GM18505 (cell line): ENCODE measurements around the gene TPRKB.
"Not testable (repeated sequence)": the region's sequence is repeated elsewhere in the genome, so short reads cannot be mapped to it uniquely, and the experiment has no call there.

ENCODE experiments used
- ATAC-seq: cut with Tn5 transposase; IDR thresholded peaks from one replicate; pipeline ENCODE4 v1.9.1; 2021; ENCODE audit not compliant: unreplicated experiment
- POLR2A ChIP-seq: IDR thresholded peaks from 4 replicates; pipeline ENCODE4 v1.6.1; 2011; ENCODE audit warnings: borderline replicate concordance; ENCODE audit not compliant: insufficient read depth, insufficient read length; ENCODE audit errors: extremely low read depth

The TPRKB gene

GRCh38 chr2:73717251-73717606, 19.9 kb downstream of the TPRKB start:
- no peak for ATAC-seq
- TF ChIP-seq POLR2A = no peak

- no peak for ATAC-seq
- no peak for TF ChIP-seq POLR2A
Measured at GRCh38 chr2:73716543-73717250, 20.4 kb downstream of the TPRKB start.

DNA sequence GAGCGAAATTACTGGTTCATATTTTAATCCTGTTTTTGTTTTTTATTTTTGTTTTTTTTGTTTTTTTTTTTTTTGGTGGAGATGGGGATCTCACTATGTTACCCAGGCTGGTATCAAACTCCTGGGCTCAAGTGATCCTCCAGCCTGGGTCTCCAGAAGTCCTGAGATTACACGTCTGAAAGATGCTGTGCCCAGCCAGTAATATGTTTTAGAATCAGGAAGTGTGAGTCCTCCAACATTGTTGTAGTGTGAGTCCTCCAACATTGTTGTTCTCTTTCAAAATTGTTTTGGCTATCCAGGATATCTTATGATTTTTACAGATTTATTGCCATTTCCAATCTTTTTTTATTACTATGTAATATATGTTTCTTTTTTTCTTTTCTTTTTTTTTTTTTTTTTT, 23.1 kb downstream of the TPRKB start:
- no peak for ATAC-seq
- TF ChIP-seq POLR2A = no peak

- no peak for TF ChIP-seq POLR2A
- ATAC-seq = no peak
Measured at GRCh38 chr2:73708527-73708926, 28.6 kb downstream of the TPRKB start.

GRCh38 chr2:73707636-73708035, 29.5 kb downstream of the TPRKB start:
- no peak for TF ChIP-seq POLR2A
- ATAC-seq = no peak

GRCh38 chr2:73707058-73707457, 30.1 kb downstream of the TPRKB start:
- TF ChIP-seq POLR2A = no peak
- ATAC-seq = no peak

- no peak for ATAC-seq
- TF ChIP-seq POLR2A = no peak
Measured at GRCh38 chr2:73705091-73705490, 32.1 kb downstream of the TPRKB start.

DNA sequence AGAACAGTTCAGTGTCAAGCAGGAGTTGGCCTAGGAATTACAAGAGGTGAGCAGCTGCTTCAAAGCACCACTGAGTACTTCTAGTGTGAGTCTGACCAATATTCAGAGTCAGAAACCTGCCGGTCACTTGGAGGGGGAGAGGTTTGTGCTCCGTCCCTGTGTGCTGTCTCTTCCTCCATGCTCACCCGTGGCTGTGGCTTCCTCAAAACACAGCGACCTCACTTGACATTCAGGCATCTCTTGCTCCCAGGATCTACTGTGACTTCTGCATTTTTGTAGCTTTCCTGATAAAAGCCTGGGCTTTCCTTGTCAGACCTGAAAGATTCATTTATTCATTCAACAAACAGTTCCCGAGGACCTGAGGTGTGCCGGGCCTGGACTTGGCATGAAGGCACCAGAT, 32.9 kb downstream of the TPRKB start:
- no peak for ATAC-seq
- TF ChIP-seq POLR2A = no peak

DNA sequence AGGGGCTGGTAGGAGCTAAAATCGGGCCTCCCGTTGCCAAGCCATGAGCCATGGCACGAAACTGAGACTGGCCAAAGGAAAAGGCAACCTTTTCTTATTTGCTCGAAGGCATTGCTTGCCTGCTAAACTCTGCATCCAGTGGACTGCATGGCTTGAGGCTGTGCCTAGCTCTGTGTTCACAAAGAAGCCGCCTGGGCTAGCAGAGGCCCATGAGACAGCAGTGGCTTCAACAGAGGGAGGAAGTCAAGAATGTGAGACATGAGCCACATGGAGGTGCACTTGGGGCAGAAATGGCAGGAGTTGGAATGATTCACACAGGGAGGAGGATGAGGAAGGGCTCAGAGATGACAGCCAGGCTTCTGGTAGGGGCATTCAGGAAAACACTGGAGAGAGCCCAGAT, 33.5 kb downstream of the TPRKB start:
- no peak for ATAC-seq
- no peak for TF ChIP-seq POLR2A

DNA sequence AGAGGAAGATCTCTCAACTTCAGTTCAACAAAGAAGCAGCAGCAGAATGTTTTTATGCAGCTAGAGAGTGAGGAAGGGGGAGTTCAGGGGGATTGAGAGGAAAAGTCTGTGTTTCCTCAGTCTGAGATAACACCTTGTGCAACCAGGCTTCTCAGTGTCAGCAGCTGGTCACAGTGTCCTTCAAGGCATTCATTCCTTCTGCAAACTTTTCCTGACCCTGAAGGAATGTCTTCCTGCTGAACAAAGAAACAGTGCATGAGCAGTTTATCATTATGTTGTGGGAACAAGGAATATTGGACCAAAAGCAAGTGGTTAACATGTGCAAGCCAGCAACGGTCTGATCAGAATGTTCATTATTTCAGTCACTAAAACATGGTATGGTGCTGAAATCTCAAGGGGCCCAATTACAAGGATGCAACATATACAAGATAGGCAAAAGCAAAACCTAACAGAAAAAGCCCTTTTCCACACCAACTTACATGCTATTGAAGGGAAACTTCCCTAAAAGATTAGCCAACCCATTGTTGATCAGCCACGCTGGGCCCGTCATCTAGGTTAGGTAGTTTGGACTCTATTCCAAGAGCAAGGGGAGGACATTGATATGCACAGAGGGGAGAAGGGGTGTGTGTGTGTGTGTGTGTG, 34.2 kb downstream of the TPRKB start:
- not testable (repeated sequence) for ATAC-seq

DNA sequence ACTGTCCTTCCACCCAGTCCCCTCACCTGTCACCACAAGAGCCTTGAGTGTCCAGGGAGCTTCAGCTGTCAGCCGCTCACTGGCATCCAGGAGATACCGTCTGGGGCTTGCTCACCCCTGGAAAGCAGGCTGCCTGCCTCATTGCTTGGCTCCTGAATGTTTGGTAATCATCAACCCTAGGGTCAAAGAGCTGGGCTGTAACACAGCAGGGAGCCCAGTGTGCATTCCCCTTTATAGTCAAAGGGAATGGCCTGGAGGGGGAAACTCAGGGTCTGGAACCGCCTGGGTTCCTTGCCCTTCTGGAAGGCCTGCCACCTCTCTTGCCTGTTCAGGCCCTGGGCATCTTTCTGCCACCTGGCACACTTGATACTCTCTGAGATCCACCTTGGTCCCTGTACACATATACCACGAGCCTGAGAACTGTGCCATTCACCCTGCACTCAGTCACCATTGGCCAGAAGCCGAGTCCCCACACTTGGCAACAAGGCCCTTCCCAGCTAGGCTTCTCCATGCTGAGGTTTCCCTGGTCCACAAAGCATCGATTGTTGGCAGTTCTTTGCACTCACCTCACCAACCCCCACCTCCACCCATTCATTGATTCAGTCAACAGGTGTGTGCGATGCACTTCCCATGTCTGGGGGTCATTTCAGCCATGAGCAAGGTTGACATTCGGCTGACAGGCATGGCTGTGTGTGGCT, 35.0 kb downstream of the TPRKB start:
- no peak for TF ChIP-seq POLR2A
- ATAC-seq = no peak

- ATAC-seq = not testable (repeated sequence)
Measured at GRCh38 chr2:73701448-73701765, 35.7 kb downstream of the TPRKB start.

DNA sequence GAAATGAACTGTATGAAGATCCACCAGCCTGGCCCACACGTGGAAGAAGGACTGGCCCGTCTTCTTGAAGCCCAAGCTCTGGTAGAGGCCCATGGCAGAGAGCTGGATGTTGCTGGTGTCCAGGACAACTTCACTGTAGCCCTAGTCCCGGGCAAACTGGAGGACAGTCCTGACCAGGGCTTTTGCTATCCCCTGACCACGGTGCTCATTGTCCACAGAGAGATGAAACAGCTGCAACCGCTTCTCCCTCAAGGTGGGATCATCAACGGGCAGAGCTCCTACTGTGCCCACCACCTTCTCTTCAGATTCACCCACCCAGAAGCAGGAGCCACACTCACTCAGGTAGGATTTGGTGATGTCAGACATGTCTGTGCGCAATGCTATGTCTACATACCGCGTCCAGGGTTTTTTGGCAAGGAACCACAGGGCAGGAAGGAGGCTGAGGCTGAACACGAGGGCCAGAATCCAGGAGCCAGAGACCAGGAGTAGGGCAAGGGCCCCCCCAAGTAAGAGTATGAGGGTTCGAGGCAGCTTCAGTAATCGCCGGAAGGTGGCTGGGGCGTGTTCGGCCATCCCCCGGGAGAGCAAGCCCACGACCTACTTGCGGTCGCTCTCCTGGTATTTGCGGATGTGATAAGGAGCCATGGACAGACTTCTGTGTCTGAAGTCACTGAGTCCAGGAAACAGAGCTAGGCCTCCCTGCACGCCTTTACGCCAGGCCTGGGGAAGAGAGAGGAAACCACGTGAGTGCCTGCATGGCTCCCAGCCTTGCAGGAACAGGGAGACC, 36.3 kb downstream of the TPRKB start:
- TF ChIP-seq POLR2A = no peak
- ATAC-seq = no peak
